H9 (cell line): Measurements from ENCODE around the gene SEMA5A. TPM values are rescaled to one million over a fixed set of nuclear protein-coding genes. Genes with fewer than 3 reads are reported as not detected.
"Not testable (repeated sequence)": the region's sequence is repeated elsewhere in the genome, so short reads cannot be mapped to it uniquely, and the experiment has no call there.

Experiments
- DNase-seq: peaks from one replicate; pipeline ENCODE4 v3.0.0-alpha.2; 2017
- H2AFZ ChIP-seq: one replicate; pipeline ENCODE4 v1.6.1; 2013; ENCODE audit warnings: mild to moderate bottlenecking, low read length, control low read depth, moderate library complexity
- H2AK5ac ChIP-seq: 2 replicates; pipeline ENCODE4 v1.6.1; 2013; ENCODE audit warnings: low read length, control low read depth, mixed read lengths; ENCODE audit not compliant: insufficient read length
- H2BK120ac ChIP-seq: one replicate; pipeline ENCODE4 v1.6.1; 2013; ENCODE audit warnings: low read depth, mild to moderate bottlenecking, low read length, control low read depth, inconsistent platforms; ENCODE audit not compliant: poor library complexity, severe bottlenecking
- H2BK12ac ChIP-seq: 2 replicates; pipeline ENCODE4 v1.6.1; 2013; ENCODE audit warnings: low read length, control low read depth, mixed read lengths, low read depth; ENCODE audit not compliant: insufficient read length
- H2BK15ac ChIP-seq: 2 replicates; pipeline ENCODE4 v1.6.1; 2013; ENCODE audit warnings: low read depth, low read length, control low read depth
- H2BK20ac ChIP-seq: one replicate; pipeline ENCODE4 v1.6.1; 2013; ENCODE audit warnings: low read depth, mild to moderate bottlenecking, low read length, control low read depth, inconsistent platforms; ENCODE audit not compliant: poor library complexity, severe bottlenecking
- H2BK5ac ChIP-seq: 2 replicates; pipeline ENCODE4 v1.6.1; 2013; ENCODE audit warnings: low read length, control low read depth, mixed read lengths; ENCODE audit not compliant: insufficient read length
- H3K14ac ChIP-seq: 2 replicates; pipeline ENCODE4 v1.6.1; 2013; ENCODE audit warnings: low read length, control low read depth; ENCODE audit not compliant: insufficient read depth
- H3K18ac ChIP-seq: 2 replicates; pipeline ENCODE4 v1.6.1; 2013; ENCODE audit warnings: low read depth, mild to moderate bottlenecking, mixed read lengths, low read length, control low read depth; ENCODE audit not compliant: insufficient read length
- H3K23ac ChIP-seq: 2 replicates; pipeline ENCODE4 v1.6.1; 2013; ENCODE audit warnings: low read length, control low read depth, mixed read lengths, low read depth; ENCODE audit not compliant: insufficient read length
- H3K23me2 ChIP-seq: 2 replicates; pipeline ENCODE4 v1.6.1; 2013; ENCODE audit warnings: low read depth, mild to moderate bottlenecking, mixed read lengths, low read length, control low read depth; ENCODE audit not compliant: insufficient read length, poor library complexity, severe bottlenecking
- H3K27ac ChIP-seq: 2 replicates; pipeline ENCODE4 v1.5.1; 2013; ENCODE audit warnings: low read length, control low read depth, mixed read lengths, low read depth; ENCODE audit not compliant: insufficient read length
- H3K27me3 ChIP-seq: 2 replicates; pipeline ENCODE4 v1.6.1; 2013; ENCODE audit warnings: low read length, control low read depth, inconsistent platforms; ENCODE audit not compliant: insufficient read depth
- H3K4ac ChIP-seq: 2 replicates; pipeline ENCODE4 v1.6.1; 2013; ENCODE audit warnings: low read depth, mild to moderate bottlenecking, control low read depth, inconsistent platforms, low read length, moderate library complexity
- H3K4me1 ChIP-seq: 2 replicates; pipeline ENCODE4 v1.6.1; 2013; ENCODE audit warnings: low read length, control low read depth, inconsistent platforms; ENCODE audit not compliant: insufficient read depth
- H3K4me2 ChIP-seq: 2 replicates; pipeline ENCODE4 v1.6.1; 2013; ENCODE audit warnings: low read length, control low read depth, mixed read lengths; ENCODE audit not compliant: insufficient read length, insufficient read depth
- H3K56ac ChIP-seq: 2 replicates; pipeline ENCODE4 v1.6.1; 2013; ENCODE audit warnings: low read depth, mild to moderate bottlenecking, mixed read lengths, low read length, control low read depth; ENCODE audit not compliant: insufficient read length
- H3K79me1 ChIP-seq: 2 replicates; pipeline ENCODE4 v1.6.1; 2013; ENCODE audit warnings: low read depth, mild to moderate bottlenecking, moderate library complexity, low read length, control low read depth, inconsistent platforms; ENCODE audit not compliant: insufficient read depth, poor library complexity, severe bottlenecking
- H3K79me2 ChIP-seq: 2 replicates; pipeline ENCODE4 v1.6.1; 2013; ENCODE audit warnings: low read length, control low read depth, inconsistent platforms; ENCODE audit not compliant: insufficient read depth
- H3K9ac ChIP-seq: 2 replicates; pipeline ENCODE4 v1.6.1; 2013; ENCODE audit warnings: low read length, control low read depth, mixed read lengths; ENCODE audit not compliant: insufficient read length; ENCODE audit errors: extremely low read depth
- H3K9me3 ChIP-seq: one replicate; pipeline ENCODE4 v1.6.1; 2013; ENCODE audit warnings: low read depth, low read length, inconsistent platforms; ENCODE audit not compliant: control insufficient read depth
- H3T11ph ChIP-seq: one replicate; pipeline ENCODE4 v1.6.1; 2013; ENCODE audit warnings: mild to moderate bottlenecking, low read length, control low read depth, inconsistent platforms
- H4K20me1 ChIP-seq: one replicate; pipeline ENCODE4 v1.6.1; 2013; ENCODE audit not compliant: control insufficient read depth, insufficient read length, insufficient read depth
- H4K5ac ChIP-seq: 2 replicates; pipeline ENCODE4 v1.6.1; 2013; ENCODE audit warnings: low read depth, mild to moderate bottlenecking, mixed read lengths, low read length, control low read depth; ENCODE audit not compliant: insufficient read length
- H4K8ac ChIP-seq: replicated peaks from 2 replicates; pipeline ENCODE4 v1.6.1; 2013; ENCODE audit warnings: low read length, control low read depth, mixed read lengths, low read depth; ENCODE audit not compliant: insufficient read length
- H4K91ac ChIP-seq: 2 replicates; pipeline ENCODE4 v1.6.1; 2013; ENCODE audit warnings: low read depth, mild to moderate bottlenecking, moderate library complexity, mixed read lengths, low read length, control low read depth; ENCODE audit not compliant: insufficient read length
- H3K27ac Mint-ChIP-seq, 3 experiments: 2 replicates in 2 of 3; 3 replicates in 1 of 3; pipeline ENCODE4 v1.8.0; 2020 to 2021; ENCODE audit warnings: mixed read lengths in 3 of 3, mild to moderate bottlenecking in 1 of 3, moderate library complexity in 1 of 3
- H3K27me3 Mint-ChIP-seq: 2 replicates; pipeline ENCODE4 v1.8.0; 2021; ENCODE audit warnings: low read depth, mild to moderate bottlenecking, moderate library complexity, mixed read lengths
- H3K36me3 Mint-ChIP-seq, 3 experiments: 2 replicates in 2 of 3; 3 replicates in 1 of 3; pipeline ENCODE4 v1.8.0; 2020 to 2021; ENCODE audit warnings: low read depth in 3 of 3, mixed read lengths in 3 of 3; ENCODE audit not compliant: insufficient read depth in 1 of 3
- H3K4me1 Mint-ChIP-seq, 2 experiments: 2 replicates each; pipeline ENCODE4 v1.8.0; 2020; ENCODE audit warnings: mixed read lengths in 2 of 2
- H3K4me3 Mint-ChIP-seq, 2 experiments: 2 replicates in 1 of 2; 3 replicates in 1 of 2; pipeline ENCODE4 v1.8.0; 2020 to 2021; ENCODE audit warnings: mild to moderate bottlenecking in 2 of 2, mixed read lengths in 2 of 2, moderate library complexity in 1 of 2
- H3K9me3 Mint-ChIP-seq, 2 experiments: 2 replicates in 1 of 2; 3 replicates in 1 of 2; pipeline ENCODE4 v1.8.0; 2020; ENCODE audit warnings: mild to moderate bottlenecking in 2 of 2, mixed read lengths in 2 of 2, moderate library complexity in 1 of 2
- WGBS: extraction: QIAGEN DNeasy Blood & Tissue Kit; methylation state at CpG from one replicate; pipeline ENCODE4 v1.1.7; 2013; ENCODE audit warnings: missing lambda C conversion rate, low lambda C conversion rate, mixed read lengths; ENCODE audit not compliant: insufficient read length; ENCODE audit errors: extremely low coverage; 5-methylcytosine and 5-hydroxymethylcytosine counted together
- total RNA-seq: library from RNA; stranded (reverse); gene quantifications from 2 replicates; pipeline ENCODE4 v1.2.1, GENCODE V29; 2021
- TF ChIP-seq, protein P1 (sequence below): fragments of 200-600 bp; sonication (generic); conservative IDR thresholded peaks from 3 replicates; pipeline ENCODE4 v1.8.0; 2021; ENCODE audit warnings: antibody characterized with exemption, mild to moderate bottlenecking

SEMA5A gene
- total RNA-seq, 1 experiment from 2014 or later, result 4.3 TPM

DNA sequence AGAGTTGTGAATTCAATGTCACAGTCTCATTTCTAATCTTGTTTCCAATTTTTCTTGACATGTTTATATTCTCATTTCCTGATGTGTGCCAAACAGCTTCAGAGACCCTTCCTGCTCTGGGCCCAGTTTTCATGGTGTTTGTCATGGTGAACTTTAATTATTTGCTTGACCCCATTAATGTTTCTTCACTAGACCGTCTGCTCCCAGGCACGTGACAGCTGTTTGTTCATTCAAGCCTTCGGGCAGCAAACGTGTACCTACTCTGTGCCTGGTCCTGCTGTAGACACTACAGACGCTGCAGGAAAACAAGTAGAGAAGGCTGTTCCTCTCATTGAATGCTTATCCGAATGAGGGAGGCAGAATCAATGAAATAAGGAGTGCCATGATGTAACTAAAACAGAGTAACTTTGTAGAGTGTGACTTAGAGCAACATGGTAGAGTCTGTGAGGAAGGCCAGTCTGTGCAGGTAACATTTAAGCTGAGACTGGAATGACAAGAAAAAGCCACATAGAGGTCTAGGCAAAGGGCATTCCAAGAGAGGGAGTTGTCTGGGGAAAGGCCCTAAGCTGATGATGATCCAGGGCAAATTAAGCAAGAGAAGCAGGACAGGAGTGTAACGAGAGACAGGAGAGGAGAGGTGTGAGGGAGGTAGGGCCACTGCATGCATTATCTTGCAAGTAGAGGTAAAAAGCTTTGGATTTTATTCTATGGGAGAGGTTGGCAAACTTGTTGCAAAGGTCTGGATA lies 191.4 kb downstream of the SEMA5A start:
- Histone ChIP-seq H3T11ph (no peak overlapping the region), H4K20me1 (no peaks in the 10 kb centered on the region), H3K23me2 (no peaks in the 10 kb centered on the region), H3K79me1 (no peaks in the 10 kb centered on the region), H2BK120ac (no peak overlapping the region), H3K9ac (no peak overlapping the region), H2AFZ (no peak overlapping the region), H2BK5ac (no peak overlapping the region), H3K23ac (no peak overlapping the region), H4K91ac (no peak overlapping the region), H3K56ac (no peak overlapping the region), H3K9me3 (no peaks in the 10 kb centered on the region), H3K4ac (no peak overlapping the region), H2AK5ac (no peak overlapping the region), H3K4me1 (no peaks in the 10 kb centered on the region), H3K14ac (no peak overlapping the region), H3K27me3 (no peaks in the 10 kb centered on the region), H4K8ac (no peak overlapping the region), H2BK15ac (no peak overlapping the region), H2BK12ac (no peak overlapping the region), H4K5ac (no peak overlapping the region), H3K4me2 (no peak overlapping the region), H3K18ac (no peak overlapping the region), H3K79me2 (no peaks in the 10 kb centered on the region), H3K27ac (no peak overlapping the region), H2BK20ac (no peak overlapping the region)
- H3K4me3 Mint-ChIP-seq, result no peak overlapping the region
- WGBS, result no CpG with 5 or more reads among the region's 7 CpGs
- TF ChIP-seq, protein P1, sequence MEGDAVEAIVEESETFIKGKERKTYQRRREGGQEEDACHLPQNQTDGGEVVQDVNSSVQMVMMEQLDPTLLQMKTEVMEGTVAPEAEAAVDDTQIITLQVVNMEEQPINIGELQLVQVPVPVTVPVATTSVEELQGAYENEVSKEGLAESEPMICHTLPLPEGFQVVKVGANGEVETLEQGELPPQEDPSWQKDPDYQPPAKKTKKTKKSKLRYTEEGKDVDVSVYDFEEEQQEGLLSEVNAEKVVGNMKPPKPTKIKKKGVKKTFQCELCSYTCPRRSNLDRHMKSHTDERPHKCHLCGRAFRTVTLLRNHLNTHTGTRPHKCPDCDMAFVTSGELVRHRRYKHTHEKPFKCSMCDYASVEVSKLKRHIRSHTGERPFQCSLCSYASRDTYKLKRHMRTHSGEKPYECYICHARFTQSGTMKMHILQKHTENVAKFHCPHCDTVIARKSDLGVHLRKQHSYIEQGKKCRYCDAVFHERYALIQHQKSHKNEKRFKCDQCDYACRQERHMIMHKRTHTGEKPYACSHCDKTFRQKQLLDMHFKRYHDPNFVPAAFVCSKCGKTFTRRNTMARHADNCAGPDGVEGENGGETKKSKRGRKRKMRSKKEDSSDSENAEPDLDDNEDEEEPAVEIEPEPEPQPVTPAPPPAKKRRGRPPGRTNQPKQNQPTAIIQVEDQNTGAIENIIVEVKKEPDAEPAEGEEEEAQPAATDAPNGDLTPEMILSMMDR, result no peak
- H3K27ac Mint-ChIP-seq, result no peak overlapping the region; a peak in 1 of 7 replicates
- no peak for DNase-seq
- H3K9me3 Mint-ChIP-seq, result no peaks in the 10 kb centered on the region
- H3K27me3 Mint-ChIP-seq, result no peaks in the 10 kb centered on the region; the same call in 1 of the 2 replicates
- H3K36me3 Mint-ChIP-seq, result no peaks in the 10 kb centered on the region
- H3K4me1 Mint-ChIP-seq, result peaks cover 0 to 4% of the 10 kb centered on the region in 2 experiments; a peak in 2 of 4 replicates

DNA sequence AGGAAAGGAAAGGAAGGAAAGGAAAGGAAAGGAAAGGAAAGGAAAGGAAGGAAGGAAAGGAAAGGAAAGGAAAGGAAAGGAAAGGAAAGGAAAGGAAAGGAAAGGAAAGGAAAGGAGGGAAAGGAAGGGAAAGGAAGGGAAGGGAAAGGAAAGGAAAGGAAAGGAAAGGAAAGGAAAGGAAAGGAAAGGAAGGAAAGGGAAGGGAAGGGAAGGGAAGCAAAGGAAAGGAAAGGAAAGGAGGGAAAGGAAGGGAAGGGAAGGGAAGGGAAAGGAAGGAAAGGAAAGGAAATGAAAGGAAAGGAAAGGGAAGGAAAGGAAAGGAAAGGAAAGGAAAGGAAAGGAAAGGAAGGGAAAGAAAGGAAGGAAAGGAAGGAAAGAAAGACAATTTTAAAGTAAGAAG lies 192.8 kb downstream of the SEMA5A start:
- H3K23me2 ChIP-seq, H2AFZ ChIP-seq, H3K4me3 Mint-ChIP-seq, H4K20me1 ChIP-seq, H2BK15ac ChIP-seq, H3K4me1 Mint-ChIP-seq, H3K79me1 ChIP-seq, H3K4me2 ChIP-seq, H2AK5ac ChIP-seq, H3K9ac ChIP-seq, H3K27me3 ChIP-seq, H2BK5ac ChIP-seq, H2BK120ac ChIP-seq, DNase-seq, H3T11ph ChIP-seq, H3K4me1 ChIP-seq, H3K56ac ChIP-seq, H3K79me2 ChIP-seq, H3K14ac ChIP-seq, H4K8ac ChIP-seq, H3K27ac Mint-ChIP-seq, H3K27me3 Mint-ChIP-seq, H3K9me3 ChIP-seq, H2BK12ac ChIP-seq, H4K5ac ChIP-seq, H3K4ac ChIP-seq, H4K91ac ChIP-seq, H3K9me3 Mint-ChIP-seq, H3K36me3 Mint-ChIP-seq, H3K18ac ChIP-seq, H3K27ac ChIP-seq, H3K23ac ChIP-seq, H2BK20ac ChIP-seq: not testable (repeated sequence)
